Smooth muscle cell (in vitro differentiated cells): ENCODE data around the gene IL17RB. TPM values are rescaled to one million over a fixed set of nuclear protein-coding genes. Genes with fewer than 3 reads are reported as not detected.

Source experiments
- DNase-seq: peaks from one replicate; lab custom pipeline; 2025; ENCODE audit not compliant: unreplicated experiment; lab: John Stamatoyannopoulos, UW
- H2AFZ ChIP-seq: fragments of 200-600 bp; sonication (generic); 2 replicates; pipeline ENCODE4 v1.6.0; 2016; ENCODE audit warnings: antibody characterized with exemption, low read depth, mild to moderate bottlenecking
- H3F3A ChIP-seq: fragments of 200-600 bp; sonication (generic); 2 replicates; pipeline ENCODE4 v1.6.0; 2017; ENCODE audit warnings: antibody characterized with exemption, low read depth
- H3K27ac ChIP-seq: fragments of 200-600 bp; sonication (generic); 2 replicates; pipeline ENCODE4 v1.5.1; 2016; ENCODE audit warnings: low read depth, mild to moderate bottlenecking
- H3K27me3 ChIP-seq: fragments of 200-600 bp; sonication (generic); 2 replicates; pipeline ENCODE4 v1.6.1; 2016; ENCODE audit warnings: low read depth, mild to moderate bottlenecking
- H3K36me3 ChIP-seq: fragments of 200-600 bp; sonication (generic); 2 replicates; pipeline ENCODE4 v1.5.1; 2016; ENCODE audit warnings: low read depth
- H3K4me1 ChIP-seq: fragments of 200-600 bp; sonication (generic); 2 replicates; pipeline ENCODE4 v1.5.1; 2016; ENCODE audit warnings: low read depth
- H3K4me2 ChIP-seq: fragments of 200-600 bp; sonication (generic); 2 replicates; pipeline ENCODE4 v1.6.0; 2016; ENCODE audit warnings: mild to moderate bottlenecking
- H3K4me3 ChIP-seq: fragments of 200-600 bp; sonication (generic); 2 replicates; pipeline ENCODE4 v1.5.1; 2016; ENCODE audit warnings: mild to moderate bottlenecking
- H3K79me2 ChIP-seq: fragments of 200-600 bp; sonication (generic); 2 replicates; pipeline ENCODE4 v1.6.0; 2016; ENCODE audit warnings: low read depth, mild to moderate bottlenecking
- H3K9ac ChIP-seq: fragments of 200-600 bp; sonication (generic); 2 replicates; pipeline ENCODE4 v1.6.0; 2016; ENCODE audit warnings: low read depth
- H3K9me3 ChIP-seq: fragments of 200-600 bp; sonication (generic); replicated peaks from 2 replicates; pipeline ENCODE4 v1.5.1; 2016; ENCODE audit warnings: low read depth
- H4K20me1 ChIP-seq: fragments of 200-600 bp; sonication (generic); 2 replicates; pipeline ENCODE4 v1.6.0; 2016; ENCODE audit warnings: low read depth
- WGBS: methylation state at CpG from one replicate; pipeline ENCODE4 v1.1.7; 2016; ENCODE audit warnings: low lambda C conversion rate; 5-methylcytosine and 5-hydroxymethylcytosine counted together
- polyA plus RNA-seq: library from polyadenylated mRNA; unstranded; fragments of >200 nt; fragmentation: Nextera tagmentation; extraction: Ambion mirVana; gene quantifications from 2 replicates; pipeline ENCODE4 v1.2.1, GENCODE V29; 2016
- total RNA-seq: library from RNA; depleted of rRNA; stranded (reverse); fragments of >200 nt; gene quantifications from 2 replicates; pipeline ENCODE4 v1.2.3, GENCODE V29; 2014
- TF ChIP-seq, protein P1 (sequence below): fragments of 200-600 bp; sonication (generic); IDR thresholded peaks from 2 replicates; pipeline ENCODE4 v1.5.1; 2017; ENCODE audit warnings: borderline replicate concordance, mild to moderate bottlenecking, antibody characterized with exemption; ENCODE audit not compliant: insufficient read depth, poor library complexity, severe bottlenecking

IL17RB gene
- total and polyA plus RNA-seq, 2 experiments from 2014 or later: 0.40 TPM; not detected in 1

DNA sequence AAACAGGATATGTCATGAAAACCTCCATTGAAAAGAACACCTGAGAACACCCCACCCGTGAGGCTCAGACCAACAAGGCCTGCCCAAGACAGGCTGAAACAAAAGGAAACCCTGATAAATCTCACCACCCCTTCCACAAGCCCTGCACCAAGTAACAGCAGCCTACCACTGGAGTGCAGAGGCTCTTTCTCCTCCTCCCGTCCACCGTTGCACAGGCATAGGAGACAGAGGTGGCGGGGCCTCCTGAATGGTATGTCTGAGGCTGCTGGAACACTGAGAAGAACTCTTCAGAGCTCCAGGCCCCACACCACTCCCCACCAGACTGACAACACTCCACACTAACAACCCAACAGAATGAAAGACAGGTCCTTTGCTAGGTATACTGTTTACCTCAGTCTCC, 21.6 kb upstream of the IL17RB start:
- Histone ChIP-seq H3F3A (no peaks in the 10 kb centered on the region), H3K27ac (no peak overlapping the region), H4K20me1 (no peaks in the 10 kb centered on the region), H3K36me3 (no peaks in the 10 kb centered on the region), H3K9me3 (no peaks in the 10 kb centered on the region), H2AFZ (no peak overlapping the region), H3K4me3 (no peak overlapping the region), H3K79me2 (no peaks in the 10 kb centered on the region), H3K4me1 (no peaks in the 10 kb centered on the region), H3K9ac (no peak overlapping the region), H3K27me3 (no peaks in the 10 kb centered on the region), H3K4me2 (no peak overlapping the region)
- 90% methylated on average over 4 of the region's 4 CpGs for WGBS
- no peak for DNase-seq
- TF ChIP-seq, protein P1, sequence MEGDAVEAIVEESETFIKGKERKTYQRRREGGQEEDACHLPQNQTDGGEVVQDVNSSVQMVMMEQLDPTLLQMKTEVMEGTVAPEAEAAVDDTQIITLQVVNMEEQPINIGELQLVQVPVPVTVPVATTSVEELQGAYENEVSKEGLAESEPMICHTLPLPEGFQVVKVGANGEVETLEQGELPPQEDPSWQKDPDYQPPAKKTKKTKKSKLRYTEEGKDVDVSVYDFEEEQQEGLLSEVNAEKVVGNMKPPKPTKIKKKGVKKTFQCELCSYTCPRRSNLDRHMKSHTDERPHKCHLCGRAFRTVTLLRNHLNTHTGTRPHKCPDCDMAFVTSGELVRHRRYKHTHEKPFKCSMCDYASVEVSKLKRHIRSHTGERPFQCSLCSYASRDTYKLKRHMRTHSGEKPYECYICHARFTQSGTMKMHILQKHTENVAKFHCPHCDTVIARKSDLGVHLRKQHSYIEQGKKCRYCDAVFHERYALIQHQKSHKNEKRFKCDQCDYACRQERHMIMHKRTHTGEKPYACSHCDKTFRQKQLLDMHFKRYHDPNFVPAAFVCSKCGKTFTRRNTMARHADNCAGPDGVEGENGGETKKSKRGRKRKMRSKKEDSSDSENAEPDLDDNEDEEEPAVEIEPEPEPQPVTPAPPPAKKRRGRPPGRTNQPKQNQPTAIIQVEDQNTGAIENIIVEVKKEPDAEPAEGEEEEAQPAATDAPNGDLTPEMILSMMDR: no peak

DNA sequence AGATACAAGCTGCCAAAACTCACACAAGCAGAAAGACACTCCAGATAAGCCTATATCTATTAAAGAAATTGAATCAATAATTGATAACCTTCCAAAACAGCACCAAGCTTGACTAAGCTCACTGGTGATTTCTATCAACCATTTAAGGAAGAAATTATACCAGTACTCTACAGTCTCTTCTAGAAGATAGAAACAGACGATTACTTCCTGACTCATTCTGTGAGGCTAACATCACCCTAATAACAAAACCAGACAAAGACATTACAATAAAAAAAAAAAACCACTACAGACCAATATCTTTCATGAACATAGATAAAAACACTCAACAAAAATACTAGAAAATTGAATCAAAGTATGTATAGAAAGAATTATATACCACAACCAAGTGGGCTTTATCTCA, 20.3 kb upstream of the IL17RB start:
- Histone ChIP-seq H3K9me3 (no peaks in the 10 kb centered on the region), H4K20me1 (no peaks in the 10 kb centered on the region), H3K4me3 (no peak overlapping the region), H3K4me1 (no peaks in the 10 kb centered on the region), H3K27ac (no peak overlapping the region), H3K27me3 (no peaks in the 10 kb centered on the region), H3K36me3 (no peaks in the 10 kb centered on the region), H3K4me2 (no peak overlapping the region), H3K79me2 (no peaks in the 10 kb centered on the region), H3K9ac (no peak overlapping the region), H2AFZ (no peak overlapping the region), H3F3A (no peaks in the 10 kb centered on the region)
- DNase-seq: no peak
- WGBS: 19% methylated on average over 1 of the region's 1 CpG
- TF ChIP-seq, protein P1: no peak

- Histone ChIP-seq H4K20me1 (no peaks in the 10 kb centered on the region), H3K27me3 (no peaks in the 10 kb centered on the region), H3K9me3 (no peaks in the 10 kb centered on the region), H3K9ac (no peak overlapping the region), H3K4me3 (no peak overlapping the region), H3K79me2 (no peaks in the 10 kb centered on the region), H3K36me3 (no peaks in the 10 kb centered on the region), H3F3A (no peaks in the 10 kb centered on the region), H3K4me2 (no peak overlapping the region), H3K4me1 (no peaks in the 10 kb centered on the region), H3K27ac (no peak overlapping the region), H2AFZ (no peak overlapping the region)
- WGBS: 95% methylated on average over 1 of the region's 1 CpG
- no peak for DNase-seq
- TF ChIP-seq, protein P1: no peak
Observed at GRCh38 chr3:53828581-53828980, 17.8 kb upstream of the IL17RB start.

- Histone ChIP-seq H2AFZ (no peak overlapping the region), H3K36me3 (no peaks in the 10 kb centered on the region), H3K27me3 (no peaks in the 10 kb centered on the region), H3F3A (no peaks in the 10 kb centered on the region), H3K4me2 (no peak overlapping the region), H3K4me3 (no peak overlapping the region), H3K4me1 (no peaks in the 10 kb centered on the region), H3K79me2 (no peaks in the 10 kb centered on the region), H4K20me1 (no peaks in the 10 kb centered on the region), H3K9me3 (no peaks in the 10 kb centered on the region), H3K27ac (no peak overlapping the region), H3K9ac (no peak overlapping the region)
- TF ChIP-seq, protein P1: no peak
- no peak for DNase-seq
- 82% methylated on average over 2 of the region's 2 CpGs for WGBS
Observed at GRCh38 chr3:53829605-53830004, 16.8 kb upstream of the IL17RB start.
